Measurements from ENCODE around the gene DACT2.
"Not testable (repeated sequence)": the region's sequence is repeated elsewhere in the genome, so short reads cannot be mapped to it uniquely, and the experiment has no call there.

DACT2 gene

DNA sequence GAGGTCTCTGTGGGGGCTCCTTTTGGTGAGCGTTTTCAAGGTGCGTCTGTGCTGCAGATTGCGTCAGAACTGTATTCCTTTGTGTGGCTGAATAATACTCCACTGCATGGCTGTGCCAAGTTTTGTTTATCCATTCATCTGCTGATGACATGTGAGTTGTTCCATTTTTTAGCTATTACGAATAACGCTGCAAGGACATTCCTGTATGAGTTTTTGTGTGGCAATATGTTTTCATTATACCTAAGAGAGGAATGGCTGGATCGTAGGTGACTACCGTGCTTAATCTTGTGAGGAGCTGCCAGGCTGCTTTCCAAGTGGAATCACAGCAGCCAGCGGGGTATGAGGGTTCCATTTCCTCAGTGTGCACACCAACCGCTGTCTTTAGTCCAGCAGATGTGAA lies 1.1 kb upstream of the DACT2 start:
- DNase-seq: no peak

- DNase-seq: no peak
Measured at GRCh38 chr6:168318579-168319278, 848 bp downstream of the DACT2 start.

- no peak for DNase-seq
Measured at GRCh38 chr6:168318090-168318489, 1.5 kb downstream of the DACT2 start.

- DNase-seq: no peak
Measured at GRCh38 chr6:168315596-168315995, 4.0 kb downstream of the DACT2 start.

GRCh38 chr6:168314948-168315347 lies 4.6 kb downstream of the DACT2 start:
- no peak for DNase-seq

DNA sequence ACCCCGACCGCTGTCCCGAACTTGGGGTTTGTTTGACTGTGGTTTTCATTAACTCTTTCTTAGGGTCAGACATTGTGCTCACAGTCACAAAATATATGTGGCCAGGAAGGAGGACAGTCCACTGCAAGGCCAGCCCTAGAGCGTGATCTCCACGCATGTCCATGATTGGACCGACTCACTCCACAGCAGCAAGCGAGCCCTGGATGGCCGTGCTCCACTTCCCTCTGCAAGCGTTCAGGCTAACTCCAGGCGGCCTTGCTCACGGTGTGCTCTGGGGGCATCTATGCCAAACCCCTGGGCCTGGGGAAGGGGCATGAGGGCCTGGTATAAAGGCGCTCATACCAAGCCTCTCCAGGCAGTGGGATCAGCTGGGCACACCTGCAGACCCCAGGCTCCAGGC lies 5.6 kb downstream of the DACT2 start:
- no peak for DNase-seq

DNA sequence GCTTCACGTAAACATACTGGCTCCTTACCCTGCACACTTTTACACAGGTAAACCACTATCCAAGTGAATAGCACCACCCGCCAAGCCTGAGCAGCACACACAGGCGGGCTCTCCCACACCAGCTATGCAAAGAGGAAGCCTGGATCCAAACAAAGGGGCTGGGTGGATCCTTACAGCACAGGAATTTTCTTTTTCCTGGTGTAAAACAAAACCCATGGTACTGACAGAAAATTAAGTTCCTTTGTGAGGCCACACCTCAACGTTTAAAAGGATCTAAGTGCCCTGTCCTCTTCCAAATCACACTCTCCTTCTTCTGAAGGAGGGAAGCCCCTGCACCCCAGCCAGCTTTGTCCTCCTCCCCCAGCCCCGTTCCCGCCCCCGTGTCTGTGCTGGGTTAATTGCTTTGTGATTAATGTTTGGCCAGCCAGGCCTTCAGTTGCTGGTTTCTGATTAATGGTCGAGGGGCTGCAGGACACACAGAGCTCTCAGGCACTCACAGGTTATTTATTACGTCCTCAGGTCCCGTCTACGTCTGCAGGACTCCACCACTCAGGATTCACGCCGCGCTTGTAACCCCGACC lies 6.1 kb downstream of the DACT2 start:
- no peak for DNase-seq

DNA sequence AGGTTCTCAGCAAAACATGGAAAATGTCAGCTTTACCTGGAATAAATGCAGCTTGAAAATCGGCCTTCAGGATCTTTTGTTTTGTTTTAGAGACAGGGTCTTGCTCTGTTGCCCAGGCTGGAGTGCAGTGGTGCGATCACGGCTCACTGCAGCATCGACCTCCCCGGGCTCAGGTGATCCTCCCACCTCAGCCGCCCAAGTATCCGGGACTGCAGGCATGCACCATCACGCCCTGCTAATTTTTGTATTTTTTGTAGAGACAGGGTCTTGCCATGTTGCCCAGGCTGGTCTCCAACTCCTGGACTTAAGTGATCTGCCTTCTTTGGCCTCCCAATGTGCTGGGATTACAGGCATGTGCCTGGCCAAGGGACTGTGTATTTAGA lies 7.5 kb downstream of the DACT2 start:
- DNase-seq: not testable (repeated sequence)

DNA sequence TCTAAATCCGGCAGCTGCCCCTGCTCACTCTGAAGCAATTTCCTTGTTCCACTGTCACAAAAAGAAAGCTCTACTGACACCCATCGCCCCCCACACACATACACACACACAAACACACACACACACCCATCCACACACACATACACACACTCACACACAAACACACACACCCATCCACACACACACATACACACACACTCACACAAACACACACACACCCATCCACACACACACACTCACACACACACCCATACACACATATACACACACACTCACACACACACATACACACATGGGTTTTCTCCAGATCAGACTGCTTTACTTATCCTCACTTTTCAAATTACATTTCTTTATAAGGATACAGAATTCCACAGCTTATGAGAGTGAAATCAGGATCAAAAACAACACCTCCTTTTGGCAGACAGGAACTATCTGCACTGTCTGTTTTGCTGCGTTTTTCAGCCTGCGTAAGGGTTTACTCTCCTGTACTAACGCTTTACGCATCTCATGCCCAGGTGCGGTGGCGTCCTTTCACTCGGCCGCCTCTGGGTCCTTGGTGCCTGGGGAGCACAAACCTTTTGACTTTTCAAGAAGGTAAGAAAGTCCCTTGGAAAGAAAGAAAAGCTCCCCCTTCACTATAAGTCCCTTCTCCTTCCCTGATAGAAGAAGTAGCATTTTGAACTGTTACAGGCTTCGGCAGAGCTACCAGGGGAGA lies 8.0 kb downstream of the DACT2 start:
- no peak for DNase-seq

GRCh38 chr6:168310945-168311344 lies 8.6 kb downstream of the DACT2 start:
- no peak for DNase-seq

GRCh38 chr6:168310403-168310802 lies 9.2 kb downstream of the DACT2 start:
- no peak for DNase-seq

DNA sequence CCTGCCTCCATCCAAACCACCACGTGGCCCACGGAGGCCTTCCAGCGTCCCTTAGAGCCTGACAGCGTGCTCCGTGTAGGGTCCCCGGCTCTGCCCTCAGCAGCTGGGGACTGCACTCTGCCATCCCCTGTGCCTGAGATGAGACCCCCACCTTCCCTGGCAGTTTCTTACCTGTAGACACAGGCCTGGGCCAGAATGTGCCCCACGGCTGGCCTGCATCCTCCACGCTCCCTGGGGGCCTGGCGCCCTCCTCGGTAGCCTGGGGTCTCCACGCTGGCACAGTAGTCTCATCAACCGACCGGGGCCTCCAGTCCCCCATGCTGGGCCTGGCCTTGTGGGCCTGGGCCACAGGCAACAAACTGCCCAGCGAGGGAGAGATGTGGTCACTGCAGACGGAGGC lies 9.6 kb downstream of the DACT2 start:
- no peak for DNase-seq

DNA sequence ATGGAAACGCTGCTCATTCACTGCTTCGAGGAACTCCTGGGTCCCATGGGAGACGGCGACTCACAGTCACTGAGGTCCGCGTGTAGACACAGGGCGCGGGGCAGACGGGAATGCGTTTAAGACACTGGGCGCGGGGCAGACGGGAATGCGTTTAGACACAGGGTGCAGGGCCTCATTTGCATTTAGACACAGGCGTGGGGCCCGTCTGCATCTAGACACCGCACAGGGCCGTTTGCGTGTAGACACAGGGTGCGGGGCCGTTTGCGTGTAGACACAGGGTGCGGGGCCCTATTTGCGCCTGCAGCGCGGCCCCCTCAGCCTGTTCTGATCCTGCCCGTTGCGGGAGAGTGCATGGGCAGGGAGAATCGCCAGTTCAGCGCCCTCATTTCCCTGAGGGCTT lies 10.4 kb downstream of the DACT2 start:
- no peak for DNase-seq

GRCh38 chr6:168308390-168309144 lies 11.0 kb downstream of the DACT2 start:
- DNase-seq: no peak

- DNase-seq: no peak
Measured at GRCh38 chr6:168307695-168308021, 11.9 kb downstream of the DACT2 start.

DNA sequence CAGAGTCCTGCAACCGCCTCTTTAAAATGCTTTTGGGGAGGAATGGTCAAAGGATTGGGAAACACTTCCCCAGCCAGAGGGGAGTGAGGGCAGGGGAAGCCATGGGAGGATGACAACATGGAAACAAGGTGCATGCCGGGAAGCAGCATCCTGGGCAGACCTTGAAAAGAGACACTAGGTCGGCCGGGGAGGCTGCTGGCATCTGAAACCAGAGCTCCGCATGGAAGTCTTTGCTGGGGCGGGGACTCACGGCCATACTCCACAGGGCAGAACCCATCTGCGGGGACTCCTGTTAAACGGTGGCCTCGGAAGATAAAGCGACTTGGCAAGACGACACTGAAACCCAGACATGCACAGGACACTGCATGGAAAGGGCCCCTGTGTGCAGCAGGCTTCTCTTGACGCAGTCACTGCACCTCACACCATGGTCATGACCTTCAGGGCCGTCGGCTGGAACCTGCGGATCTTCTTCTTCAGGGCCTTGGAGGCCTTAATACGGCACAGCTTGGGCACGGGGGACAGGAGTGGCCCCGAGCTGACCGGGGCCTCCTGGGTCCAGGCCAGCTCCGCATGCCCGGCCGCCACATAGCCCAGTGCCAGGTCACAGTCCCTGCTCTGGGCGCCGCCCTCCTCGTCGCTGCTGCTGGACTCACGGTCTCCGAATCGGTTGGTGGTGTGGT lies 12.4 kb downstream of the DACT2 start:
- DNase-seq: no peak

DNA sequence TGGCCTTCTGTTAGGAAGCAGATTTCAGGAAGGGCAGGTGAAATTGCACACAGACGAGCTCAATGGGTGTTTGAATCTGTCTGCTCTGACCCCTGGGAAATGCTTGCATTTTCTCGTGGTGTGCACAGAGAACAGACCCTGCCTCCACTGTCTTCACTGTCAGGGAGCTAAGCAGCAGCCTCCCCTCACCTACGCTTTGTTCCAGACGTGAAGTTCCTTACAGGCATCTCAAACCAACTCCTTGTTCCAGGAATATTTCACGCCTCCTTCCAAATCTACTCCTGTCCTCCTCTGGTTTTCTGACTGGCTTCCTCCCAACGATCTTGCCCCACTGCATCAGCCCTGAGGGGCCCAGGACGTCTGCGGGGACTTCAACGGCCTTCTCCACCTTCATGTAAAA lies 13.7 kb downstream of the DACT2 start:
- no peak for DNase-seq

GRCh38 chr6:168305096-168305749 lies 14.4 kb downstream of the DACT2 start:
- no peak for DNase-seq

DNA sequence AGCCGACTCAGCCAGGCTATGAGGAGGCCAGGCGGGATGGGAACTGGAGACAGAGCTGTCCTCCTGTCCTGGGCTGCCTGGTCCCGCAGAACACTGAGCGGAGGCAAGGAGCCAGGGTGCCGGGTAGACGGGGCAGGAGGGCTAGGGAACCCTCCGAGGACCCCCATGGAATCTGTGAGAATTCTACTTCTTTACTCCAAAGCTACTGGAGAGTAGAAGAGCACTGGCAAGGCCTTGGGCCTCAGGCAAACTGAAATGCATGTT lies 14.9 kb downstream of the DACT2 start:
- no peak for DNase-seq

DNA sequence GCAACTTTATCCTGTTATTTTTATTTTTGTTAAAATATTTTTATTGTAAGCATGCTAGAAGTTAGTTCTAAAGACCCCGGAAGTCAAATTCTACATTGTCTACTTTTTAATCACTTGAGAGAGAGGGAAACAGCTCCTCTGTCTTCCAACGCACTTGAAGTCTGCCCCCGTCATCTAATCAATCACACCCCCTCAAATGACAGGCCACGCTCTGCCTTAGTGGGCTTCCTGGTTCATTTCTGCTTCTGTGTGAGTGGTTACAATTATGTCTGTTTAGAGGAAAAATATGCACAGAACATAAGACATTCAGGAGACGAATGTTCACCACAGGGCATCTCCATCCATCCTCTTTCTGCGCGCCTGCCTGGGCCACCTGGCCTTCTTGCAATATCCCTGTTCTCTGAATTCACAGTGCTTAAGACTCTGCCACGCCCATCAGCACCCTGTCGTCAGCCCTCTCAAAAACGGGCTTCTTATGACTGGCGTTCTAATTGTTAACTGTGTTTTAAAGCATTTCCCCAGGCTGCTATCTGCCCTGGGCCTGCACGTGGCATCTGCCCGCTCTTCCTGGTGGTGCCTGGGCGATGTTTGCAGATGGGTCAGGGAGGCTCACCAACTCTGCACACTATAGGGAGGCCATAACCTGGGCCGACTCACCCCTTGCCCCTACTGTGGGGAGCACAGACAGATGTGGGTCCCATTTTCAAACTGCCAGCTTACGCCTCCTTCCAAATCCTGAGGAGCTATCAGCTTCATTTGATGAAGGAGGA lies 15.4 kb downstream of the DACT2 start:
- no peak for DNase-seq

DNA sequence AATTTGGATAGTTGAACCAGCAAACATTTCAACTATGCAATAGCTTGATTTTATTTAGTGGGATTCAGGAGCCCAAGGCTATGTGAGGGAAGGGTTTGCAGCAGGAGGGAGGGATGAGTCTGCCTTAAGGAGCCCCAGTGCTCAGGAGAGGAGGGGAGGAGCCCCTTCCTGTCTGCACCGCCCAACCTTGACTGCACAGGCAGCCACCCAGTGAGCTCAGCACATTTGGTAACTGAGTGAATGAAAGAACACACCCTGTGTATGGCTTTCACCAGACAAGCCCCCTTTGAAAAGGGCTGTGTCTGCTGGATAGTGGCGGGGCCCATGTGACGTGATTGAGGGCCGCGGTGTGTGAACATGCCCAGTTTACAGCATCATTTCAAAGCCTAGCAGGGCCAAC lies 17.0 kb downstream of the DACT2 start:
- DNase-seq: no peak

All from central memory CD4-positive, alpha-beta T cell (primary cell).